Retinal pigment epithelial cell (primary cell): ENCODE measurements around the gene DXO.

Experiments used
- DNase-seq: peaks from one replicate; pipeline ENCODE4 v3.0.0-alpha.2; 2010; ENCODE audit warnings: low read depth
- H3K4me3 ChIP-seq: 2 replicates; pipeline ENCODE4 v1.5.1; 2011; ENCODE audit warnings: mild to moderate bottlenecking, low read length, control low read depth, moderate library complexity
- CTCF ChIP-seq: conservative IDR thresholded peaks from 2 replicates; pipeline ENCODE4 v1.5.1; 2011; ENCODE audit warnings: low read depth, low read length, control low read depth, inconsistent platforms

Gene DXO

GRCh38 chr6:31948306-31948705 is 23.6 kb downstream of the DXO start:
- TF ChIP-seq CTCF: no peak
- DNase-seq: no peak

GRCh38 chr6:31947864-31948263 is 24.1 kb downstream of the DXO start:
- H3K4me3 ChIP-seq: no peak overlapping the region
- TF ChIP-seq CTCF: no peak
- no peak for DNase-seq

More at GRCh38 chr6:31948306-31948705, 23.6 kb downstream of the DXO start:
- no peak overlapping the region for H3K4me3 ChIP-seq

GRCh38 chr6:31947070-31947675 is 24.8 kb downstream of the DXO start:
- no peak for DNase-seq
- H3K4me3 ChIP-seq: no peak overlapping the region
- TF ChIP-seq CTCF: no peak

- no peak overlapping the region for H3K4me3 ChIP-seq
- TF ChIP-seq CTCF: no peak
- no peak for DNase-seq
These were observed 25.5 kb downstream of the DXO start for GRCh38 chr6:31946370-31946885.

GRCh38 chr6:31945507-31946369 is 26.2 kb downstream of the DXO start, which contains the start of gene CFB:
CFB (plus strand) TSS chr6:31946095; CDS start chr6:31946222, 127 bp downstream.
- peak within 1 kb of the TSS; percentile 11 for H3K4me3 ChIP-seq
- DNase-seq: peak; percentile 59
- no peak for TF ChIP-seq CTCF

- no peak overlapping the region for H3K4me3 ChIP-seq
- no peak for DNase-seq
- no peak for TF ChIP-seq CTCF
These were observed 26.8 kb downstream of the DXO start for GRCh38 chr6:31945154-31945506.

GRCh38 chr6:31943742-31944141 is 28.2 kb downstream of the DXO start:
- no peak for DNase-seq
- H3K4me3 ChIP-seq: no peak overlapping the region
- TF ChIP-seq CTCF: no peak
